A204.1 (cell line): ENCODE data around the gene POLRMT.
"Not testable (repeated sequence)": the region's sequence is repeated elsewhere in the genome, so short reads cannot be mapped to it uniquely, and the experiment has no call there.

Source experiments
- FAIRE-seq: peaks from 2 replicates; lab custom pipeline; 2012; peaks lifted over from hg19 to GRCh38; lab: Jason Lieb, UNC

Gene POLRMT

DNA sequence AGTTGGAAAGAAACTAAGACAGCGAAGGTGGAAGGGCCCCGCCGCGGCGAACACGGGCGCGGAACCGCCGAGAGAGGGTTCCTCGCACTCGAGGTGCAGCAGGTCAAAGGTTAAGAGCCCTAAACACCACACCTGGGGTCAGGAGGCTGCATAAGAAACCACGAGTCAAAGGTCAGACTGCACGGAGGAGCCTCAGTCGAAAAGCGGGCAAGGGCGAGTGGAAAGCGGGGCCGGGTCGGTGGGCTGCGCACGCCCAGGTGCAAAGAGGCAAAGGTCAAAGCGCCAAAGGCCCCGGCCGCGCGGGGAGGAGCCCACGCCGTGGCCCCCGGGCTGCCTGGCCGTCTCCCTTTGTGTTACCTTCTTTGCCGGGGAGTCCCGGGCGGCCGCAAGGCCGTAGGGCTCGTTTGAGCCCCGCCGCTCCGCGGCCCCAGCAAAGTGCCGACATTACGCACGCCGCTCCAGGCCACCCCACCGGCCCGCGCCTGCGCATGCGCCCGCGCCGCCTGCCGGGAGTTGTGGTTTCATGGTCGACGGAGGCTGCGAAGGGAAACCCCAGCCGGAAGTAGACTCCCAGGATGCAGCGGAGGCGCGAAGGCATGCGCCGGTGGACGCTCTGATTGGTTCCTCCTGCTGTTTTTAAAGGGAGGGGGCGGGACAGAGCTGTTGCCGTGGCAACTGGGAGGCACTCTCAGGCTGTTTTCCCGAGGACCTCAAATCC lies at the start of gene POLRMT:
Gene POLRMT, minus strand, starts transcription at position 470 of the 718 bp plus-strand sequence. Its CDS starts 25 bp downstream, at position 445.
- FAIRE-seq = peak; percentile 84

GRCh38 chr19:682678-683320 lies 49.5 kb upstream of the POLRMT start:
- FAIRE-seq = no peak

DNA sequence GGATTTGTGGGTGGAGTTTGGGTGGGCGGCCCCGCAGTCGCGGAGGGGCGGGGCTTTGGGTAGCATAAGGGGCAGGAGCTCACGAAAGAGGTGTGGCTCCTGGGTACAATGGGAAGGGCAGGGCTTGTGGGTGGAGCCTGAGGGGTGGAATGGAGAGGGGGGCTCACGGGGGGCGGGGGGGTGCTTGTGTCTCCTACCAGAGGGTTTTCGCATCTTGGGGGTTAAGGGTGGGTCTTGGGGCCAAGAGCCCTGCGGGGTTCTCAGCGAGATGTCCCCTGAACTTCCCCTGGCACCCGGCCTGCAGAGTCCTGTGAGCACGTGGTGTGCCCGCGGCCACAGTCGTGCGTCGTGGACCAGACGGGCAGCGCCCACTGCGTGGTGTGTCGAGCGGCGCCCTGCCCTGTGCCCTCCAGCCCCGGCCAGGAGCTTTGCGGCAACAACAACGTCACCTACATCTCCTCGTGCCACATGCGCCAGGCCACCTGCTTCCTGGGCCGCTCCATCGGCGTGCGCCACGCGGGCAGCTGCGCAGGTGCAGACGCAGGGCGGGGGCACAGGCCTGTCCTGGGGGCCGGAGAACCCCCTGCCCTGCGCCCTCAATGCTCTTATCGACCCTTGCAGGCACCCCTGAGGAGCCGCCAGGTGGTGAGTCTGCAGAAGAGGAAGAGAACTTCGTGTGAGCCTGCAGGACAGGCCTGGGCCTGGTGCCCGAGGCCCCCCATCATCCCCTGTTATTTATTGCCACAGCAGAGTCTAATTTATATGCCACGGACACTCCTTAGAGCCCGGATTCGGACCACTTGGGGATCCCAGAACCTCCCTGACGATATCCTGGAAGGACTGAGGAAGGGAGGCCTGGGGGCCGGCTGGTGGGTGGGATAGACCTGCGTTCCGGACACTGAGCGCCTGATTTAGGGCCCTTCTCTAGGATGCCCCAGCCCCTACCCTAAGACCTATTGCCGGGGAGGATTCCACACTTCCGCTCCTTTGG lies 48.0 kb upstream of the POLRMT start:
- FAIRE-seq = peak; percentile 11

DNA sequence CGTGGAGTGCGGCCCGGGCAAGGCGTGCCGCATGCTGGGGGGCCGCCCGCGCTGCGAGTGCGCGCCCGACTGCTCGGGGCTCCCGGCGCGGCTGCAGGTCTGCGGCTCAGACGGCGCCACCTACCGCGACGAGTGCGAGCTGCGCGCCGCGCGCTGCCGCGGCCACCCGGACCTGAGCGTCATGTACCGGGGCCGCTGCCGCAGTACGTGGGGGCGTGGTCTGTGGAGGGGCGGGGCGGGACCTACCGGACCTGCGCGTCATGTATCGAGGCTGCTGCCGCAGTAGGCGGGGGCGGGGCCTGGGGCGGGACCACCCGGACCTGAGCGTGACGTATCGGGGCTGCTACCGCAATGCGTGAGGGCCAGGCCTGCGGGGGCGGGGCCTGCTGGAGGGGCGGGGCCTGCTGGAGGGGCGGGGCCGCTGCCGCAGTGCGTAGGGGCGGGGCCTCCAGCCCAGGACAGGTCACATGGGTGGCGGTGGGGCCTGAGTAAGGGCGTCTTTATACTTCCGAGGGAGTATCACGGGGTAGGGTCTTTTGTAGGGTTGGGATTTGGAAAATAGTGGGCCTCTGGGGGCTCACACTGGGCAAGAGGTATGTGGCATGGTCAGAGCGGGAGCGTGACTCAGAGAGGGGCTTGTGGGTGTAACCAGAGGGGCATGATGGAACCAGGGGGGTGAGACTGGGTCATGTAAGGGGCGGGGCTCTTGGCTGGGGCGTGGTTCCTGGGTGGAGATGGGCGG lies 47.1 kb upstream of the POLRMT start:
- FAIRE-seq = no peak

GRCh38 chr19:679418-680286 lies 46.3 kb upstream of the POLRMT start:
- no peak for FAIRE-seq

- FAIRE-seq = no peak
These were observed 45.6 kb upstream of the POLRMT start for GRCh38 chr19:678791-679388.

- no peak for FAIRE-seq
These were observed 44.5 kb upstream of the POLRMT start for GRCh38 chr19:677601-678436.

GRCh38 chr19:677201-677600 lies 43.9 kb upstream of the POLRMT start:
- no peak for FAIRE-seq

GRCh38 chr19:676339-677105 lies 43.2 kb upstream of the POLRMT start, which contains the start of gene FSTL3:
Gene FSTL3 (plus strand): TSS chr19:676392. CDS start chr19:676424, 32 bp downstream.
- no peak for FAIRE-seq

DNA sequence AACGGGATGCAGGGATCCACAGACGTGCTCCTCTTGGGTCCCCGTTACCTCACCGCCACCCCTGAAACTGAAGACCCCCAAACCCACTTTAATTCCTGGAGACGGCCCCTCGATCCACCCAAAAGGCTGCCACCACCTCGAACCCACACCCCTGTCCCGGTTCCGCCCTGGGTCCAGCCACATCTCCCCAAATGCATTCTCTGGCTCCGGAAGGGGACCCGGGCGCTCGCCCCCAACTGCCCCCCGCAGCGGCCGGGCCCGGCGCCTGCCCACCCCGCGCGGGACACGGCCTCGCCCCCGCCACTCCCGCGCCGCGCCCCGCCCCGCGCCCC lies 42.6 kb upstream of the POLRMT start:
- FAIRE-seq = no peak

DNA sequence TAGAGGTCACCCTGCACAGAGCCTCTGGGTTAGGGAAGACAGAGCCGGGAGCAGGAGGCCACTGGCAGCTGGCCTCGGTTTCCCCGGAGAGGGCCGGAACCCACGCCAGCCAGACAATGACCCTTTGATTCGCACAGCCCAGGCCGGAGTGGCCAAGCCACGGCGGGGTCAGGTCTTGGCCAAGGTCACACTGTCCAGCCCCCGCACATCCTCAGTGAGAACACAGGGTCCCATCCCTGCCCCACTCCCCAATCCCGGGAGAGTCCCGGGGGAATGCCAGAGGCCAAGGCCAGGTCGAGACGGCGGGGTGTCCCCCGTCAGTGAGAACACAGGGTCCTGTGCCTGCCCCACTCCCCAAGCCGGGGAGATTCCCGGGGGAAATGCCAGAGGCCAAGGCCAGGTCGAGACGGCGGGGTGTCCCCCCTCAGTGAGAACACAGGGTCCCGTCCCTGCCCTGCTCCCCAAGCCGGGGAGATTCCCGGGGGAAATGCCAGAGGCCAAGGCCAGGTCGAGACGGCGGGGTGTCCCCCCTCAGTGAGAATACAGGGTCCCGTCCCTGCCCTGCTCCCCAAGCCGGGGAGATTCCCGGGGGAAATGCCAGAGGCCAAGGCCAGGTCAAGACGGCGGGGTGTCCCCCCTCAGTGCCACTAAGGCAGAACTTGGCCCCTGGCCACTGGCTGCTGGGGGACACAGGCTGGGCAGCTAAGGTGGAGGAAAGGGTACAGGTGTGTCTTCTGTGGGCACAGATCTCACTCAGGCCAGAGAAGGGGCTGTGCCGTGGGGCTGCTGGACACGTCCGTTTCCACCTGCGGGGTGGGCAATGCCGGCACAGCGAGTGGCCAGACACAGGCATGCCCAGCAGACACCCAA lies 41.2 kb upstream of the POLRMT start:
- FAIRE-seq = no peak

GRCh38 chr19:670609-671075 lies 37.3 kb upstream of the POLRMT start:
- no peak for FAIRE-seq

DNA sequence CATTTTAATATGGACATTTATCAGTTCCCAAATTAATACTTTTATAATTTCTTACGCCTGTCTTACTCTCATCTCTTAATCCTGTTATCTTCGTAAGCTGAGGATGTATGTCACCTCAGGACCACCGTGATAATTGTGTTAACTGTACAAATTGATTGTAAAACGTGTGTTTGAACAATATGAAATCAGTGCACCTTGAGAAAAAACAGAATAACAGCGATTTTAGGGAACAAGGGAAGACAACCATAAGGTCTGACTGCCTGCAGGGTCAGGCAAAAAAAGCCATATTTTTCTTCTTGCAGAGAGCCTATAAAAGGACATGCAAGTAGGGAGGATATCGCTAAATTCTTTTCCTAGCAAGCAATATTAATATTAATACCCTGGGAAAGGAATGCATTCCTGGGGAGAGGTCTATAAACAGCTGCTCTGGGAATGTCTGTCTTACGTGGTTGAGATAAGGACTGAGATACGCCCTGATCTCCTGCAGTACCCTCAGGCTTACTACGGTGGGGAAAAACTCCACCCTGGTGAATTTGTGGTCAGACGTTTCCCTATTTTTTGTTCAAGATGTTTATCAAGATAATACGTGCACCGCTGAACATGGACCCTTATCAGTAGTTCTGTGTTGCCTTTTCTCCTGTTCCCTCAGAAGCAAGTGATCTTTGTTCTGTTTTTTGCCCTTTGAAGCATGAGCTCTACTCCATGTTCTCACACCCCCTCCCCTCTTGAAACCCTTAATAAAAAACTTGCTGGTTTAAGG lies 35.5 kb upstream of the POLRMT start:
- FAIRE-seq = not testable (repeated sequence)

DNA sequence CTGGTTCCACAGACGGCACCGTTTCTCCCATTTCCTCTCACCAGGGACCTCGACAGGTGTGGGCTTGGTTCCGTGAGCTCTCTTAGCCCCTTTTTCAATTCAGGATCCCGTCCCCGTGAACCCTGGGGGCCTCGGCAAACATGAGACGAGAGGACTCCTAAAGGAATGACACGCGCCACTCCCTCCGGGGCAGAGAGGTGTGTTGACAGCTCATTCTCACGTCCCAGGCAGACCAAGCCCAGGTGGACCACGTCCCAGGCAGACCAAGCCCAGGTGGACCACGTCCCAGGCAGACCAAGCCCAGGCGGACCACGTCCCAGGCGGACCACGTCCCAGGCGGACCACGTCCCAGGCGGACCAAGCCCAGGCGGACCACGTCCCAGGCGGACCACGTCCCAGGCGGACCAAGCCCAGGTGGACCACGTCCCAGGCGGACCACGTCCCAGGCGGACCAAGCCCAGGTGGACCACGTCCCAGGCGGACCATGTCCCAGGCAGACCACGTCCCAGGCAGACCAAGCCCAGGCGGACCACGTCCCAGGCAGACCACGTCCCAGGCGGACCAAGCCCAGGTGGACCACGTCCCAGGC lies 33.7 kb upstream of the POLRMT start:
- FAIRE-seq = not testable (repeated sequence)

DNA sequence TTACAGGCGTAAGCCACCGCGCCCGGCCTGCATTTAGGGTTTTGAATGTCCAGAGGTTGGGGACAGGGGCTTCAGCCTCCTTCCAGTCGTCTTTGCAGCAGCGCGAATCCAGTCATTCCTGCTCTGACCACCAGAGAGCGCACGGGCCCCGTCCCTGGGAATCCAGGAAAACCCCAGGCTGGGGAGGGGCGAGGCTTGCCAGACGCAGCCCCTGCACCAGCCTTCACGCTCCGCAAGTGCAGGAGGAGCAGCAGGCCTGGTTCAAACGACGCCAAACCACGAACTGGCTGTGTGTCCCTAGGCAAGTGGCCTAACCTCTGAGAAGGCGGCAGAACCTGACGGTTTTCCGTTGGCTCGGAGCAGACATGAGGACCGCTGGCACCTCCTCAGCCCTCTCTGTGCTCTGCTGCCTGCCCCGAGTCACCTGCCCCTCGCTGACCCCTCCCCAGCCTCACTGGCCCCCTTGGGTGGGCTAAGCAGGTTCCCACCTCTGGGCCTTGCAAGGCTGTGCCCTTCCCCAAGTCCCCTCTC lies 31.6 kb upstream of the POLRMT start:
- FAIRE-seq = no peak

GRCh38 chr19:663682-664117 lies 30.4 kb upstream of the POLRMT start:
- no peak for FAIRE-seq
